Cardiac muscle cell (in vitro differentiated cells and primary cell): ENCODE data around the gene GREB1. TPM values are rescaled to one million over a fixed set of nuclear protein-coding genes. Genes with fewer than 3 reads are reported as not detected.

ENCODE experiments used
- DNase-seq, 2 donors: peaks; one replicate each; pipeline versions ENCODE4 v3.0.0 to v3.0.0-alpha.2; 2010 to 2017; ENCODE audit warnings: low read depth in 1 of 2, low spot score in 1 of 2
- H3K27ac ChIP-seq: fragments of 200-600 bp; sonication (generic); 2 replicates; pipeline ENCODE4 v1.5.1; 2016
- H3K27me3 ChIP-seq: fragments of 200-600 bp; sonication (generic); 2 replicates; pipeline ENCODE4 v1.6.0; 2016; ENCODE audit warnings: control low read depth
- H3K36me3 ChIP-seq: fragments of 200-600 bp; sonication (generic); 2 replicates; pipeline ENCODE4 v1.5.1; 2016; ENCODE audit warnings: control low read depth
- H3K4me1 ChIP-seq: fragments of 200-600 bp; sonication (generic); 2 replicates; pipeline ENCODE4 v1.8.1; 2017; ENCODE audit warnings: low read depth, mild to moderate bottlenecking, mixed run types
- H3K4me3 ChIP-seq: fragments of 200-600 bp; sonication (generic); 2 replicates; pipeline ENCODE4 v1.5.1; 2016; ENCODE audit warnings: mild to moderate bottlenecking
- H3K9me3 ChIP-seq: fragments of 200-600 bp; sonication (generic); 2 replicates; pipeline ENCODE4 v1.5.1; 2017; ENCODE audit warnings: low read depth, mild to moderate bottlenecking, control low read depth
- CTCF ChIP-seq: IDR thresholded peaks from 2 replicates; pipeline ENCODE4 v1.5.1; 2012; ENCODE audit warnings: low read depth, mild to moderate bottlenecking, low read length
- polyA plus RNA-seq: library from polyadenylated mRNA; unstranded; fragments of >200 nt; fragmentation: Nextera tagmentation; extraction: Ambion mirVana; gene quantifications from 2 replicates; pipeline ENCODE4 v1.2.1, GENCODE V29; 2016
- total RNA-seq: library from RNA; depleted of rRNA; stranded (reverse); fragments of >200 nt; gene quantifications from 2 replicates; pipeline ENCODE4 v1.2.3, GENCODE V29; 2016

The GREB1 gene
- total and polyA plus RNA-seq, 2 experiments from 2014 or later = 27.1 to 50.5 TPM

GRCh38 chr2:11564816-11565567 is 31.1 kb downstream of the GREB1 start:
- Histone ChIP-seq H3K4me3 (no peak overlapping the region), H3K27ac (no peak overlapping the region), H3K36me3 (peaks cover 4% of the 10 kb centered on the region), H3K27me3 (no peaks in the 10 kb centered on the region), H3K4me1 (no peaks in the 10 kb centered on the region), H3K9me3 (no peaks in the 10 kb centered on the region)
- no peak for DNase-seq
- no peak for TF ChIP-seq CTCF

- Histone ChIP-seq H3K4me3 (no peak overlapping the region), H3K27ac (no peak overlapping the region), H3K4me1 (no peaks in the 10 kb centered on the region), H3K9me3 (no peaks in the 10 kb centered on the region), H3K36me3 (peaks cover 4% of the 10 kb centered on the region), H3K27me3 (no peaks in the 10 kb centered on the region)
- TF ChIP-seq CTCF = no peak
- no peak for DNase-seq
These were observed 32.5 kb downstream of the GREB1 start for GRCh38 chr2:11566383-11566782.

GRCh38 chr2:11567631-11568031 is 33.8 kb downstream of the GREB1 start:
- no peak for TF ChIP-seq CTCF
- Histone ChIP-seq H3K9me3 (no peaks in the 10 kb centered on the region), H3K36me3 (peaks cover 4% of the 10 kb centered on the region), H3K27me3 (no peaks in the 10 kb centered on the region), H3K4me3 (no peak overlapping the region), H3K4me1 (no peaks in the 10 kb centered on the region), H3K27ac (no peak overlapping the region)
- no peak for DNase-seq

GRCh38 chr2:11568436-11568835 is 34.6 kb downstream of the GREB1 start:
- H3K27me3 ChIP-seq = no peaks in the 10 kb centered on the region
- H3K9me3 ChIP-seq = no peaks in the 10 kb centered on the region
- H3K36me3 ChIP-seq = peaks cover 4% of the 10 kb centered on the region
- no peak for DNase-seq
- no peak for TF ChIP-seq CTCF
- H3K4me1 ChIP-seq = no peaks in the 10 kb centered on the region
- no peak overlapping the region for H3K4me3 ChIP-seq
- no peak overlapping the region for H3K27ac ChIP-seq

GRCh38 chr2:11569636-11570035 is 35.8 kb downstream of the GREB1 start:
- TF ChIP-seq CTCF = no peak
- no peaks in the 10 kb centered on the region for H3K4me1 ChIP-seq
- DNase-seq = no peak
- H3K27ac ChIP-seq = no peak overlapping the region
- H3K4me3 ChIP-seq = no peak overlapping the region
- no peaks in the 10 kb centered on the region for H3K9me3 ChIP-seq
- H3K27me3 ChIP-seq = no peaks in the 10 kb centered on the region
- peaks cover 4% of the 10 kb centered on the region for H3K36me3 ChIP-seq
